Loucy (cell line): ENCODE results near the gene WFIKKN1.

ENCODE experiments used
- CTCF ChIP-seq: fragments of 200-600 bp; sonication (generic); conservative IDR thresholded peaks from 2 replicates; pipeline ENCODE4 v1.5.1; 2014; ENCODE audit warnings: mild to moderate bottlenecking, antibody characterized with exemption, low read length
- EZH2phosphoT487 ChIP-seq: fragments of 200-600 bp; IDR thresholded peaks from 2 replicates; pipeline ENCODE4 v1.6.1; 2018; ENCODE audit warnings: antibody characterized with exemption, mild to moderate bottlenecking, moderate library complexity, borderline replicate concordance

GRCh38 chr16:589658-590187, 41.1 kb upstream of the WFIKKN1 start, which contains the start of gene RAB40C:
- TF ChIP-seq CTCF (no peak), EZH2phosphoT487 (no peak)
